ENCODE results near the gene KLHDC4. TPM values are rescaled to one million over a fixed set of nuclear protein-coding genes. Genes with fewer than 3 reads are reported as not detected.

KLHDC4 gene
- total and polyA plus RNA-seq, 9 of the 15 experiments (the other 6 are each of a cell fraction or from before 2014, with no cell fraction given), result 1.3 to 68.1 (median 32.8) TPM

GRCh38 chr16:87806641-87807546 is 41.1 kb upstream of the KLHDC4 start (continued):
- TF ChIP-seq ZNF740 (CRISPR knock-in tag; IDR thresholded peaks at IDR 0.05) (no peak), ZNF740 (tag; IDR thresholded peaks at IDR 0.05) (no peak), ZFP30 (CRISPR knock-in tag; IDR thresholded peaks at IDR 0.05; ENCODE audit: borderline replicate concordance) (no peak), HMG20B (CRISPR knock-in tag; IDR thresholded peaks at IDR 0.05) (no peak), TSHZ1 (CRISPR knock-in tag; IDR thresholded peaks at IDR 0.05) (0 out of 2 replicates have a peak, but pooled peaks have one; percentile 6), GTF3C2 (IDR thresholded peaks at IDR 0.05; ENCODE audit: borderline replicate concordance, extremely low read depth, insufficient read length) (no peak), ZNF551 (CRISPR knock-in tag; IDR thresholded peaks at IDR 0.05) (no peak), REST (IDR thresholded peaks at IDR 0.05; ENCODE audit: borderline replicate concordance) (no peak; the same call in 1 of the 2 replicates), REST (CRISPR knock-in tag; IDR thresholded peaks at IDR 0.05; ENCODE audit: low read depth) (no peak), PYGO2 (tag; IDR thresholded peaks at IDR 0.05) (peak; percentile 36; the same call in 1 of the 2 replicates)
